ENCODE measurements around the gene KLF11.
"Not testable (repeated sequence)": the region's sequence is repeated elsewhere in the genome, so short reads cannot be mapped to it uniquely, and the experiment has no call there.

The KLF11 gene

GRCh38 chr2:10085043-10085667 is 41.8 kb downstream of the KLF11 start:
- no peak for DNase-seq (ENCODE audit: low read depth)

GRCh38 chr2:10085668-10086059 is 42.3 kb downstream of the KLF11 start:
- no peak for DNase-seq (ENCODE audit: low read depth)

GRCh38 chr2:10086950-10087349 is 43.6 kb downstream of the KLF11 start:
- DNase-seq (ENCODE audit: low read depth): no peak

- no peak for DNase-seq (ENCODE audit: low read depth)
These were observed 44.0 kb downstream of the KLF11 start for GRCh38 chr2:10087360-10087759.

GRCh38 chr2:10089565-10090190 is 46.3 kb downstream of the KLF11 start:
- DNase-seq (ENCODE audit: low read depth): no peak

GRCh38 chr2:10091182-10091888 is 48.0 kb downstream of the KLF11 start:
- DNase-seq (ENCODE audit: low read depth): no peak

- DNase-seq (ENCODE audit: low read depth): not testable (repeated sequence)
These were observed 48.5 kb downstream of the KLF11 start for GRCh38 chr2:10091889-10092244.

GRCh38 chr2:10094271-10094814 is 51.0 kb downstream of the KLF11 start:
- DNase-seq (ENCODE audit: low read depth): no peak

GRCh38 chr2:10095175-10095574 is 51.8 kb downstream of the KLF11 start:
- no peak for DNase-seq (ENCODE audit: low read depth)

GRCh38 chr2:10096641-10097040 is 53.3 kb downstream of the KLF11 start:
- DNase-seq (ENCODE audit: low read depth): no peak

- DNase-seq (ENCODE audit: low read depth): no peak
These were observed 54.2 kb downstream of the KLF11 start for GRCh38 chr2:10097352-10098148.

GRCh38 chr2:10101491-10101890 is 58.1 kb downstream of the KLF11 start:
- DNase-seq (ENCODE audit: low read depth): no peak

- DNase-seq (ENCODE audit: low read depth): no peak
These were observed 59.8 kb downstream of the KLF11 start for GRCh38 chr2:10103179-10103578.
